Gastrocnemius medialis (tissue), 4 donors: ENCODE results near the gene HIPK4.
"Not testable (repeated sequence)": the region's sequence is repeated elsewhere in the genome, so short reads cannot be mapped to it uniquely, and the experiment has no call there.

ENCODE experiments used
- POLR2A ChIP-seq, 2 donors: fragments of 450-650 bp; IDR thresholded peaks; one replicate each; pipeline ENCODE4 v1.6.1; 2017; ENCODE audit warnings: antibody characterized with exemption in 2 of 2, mild to moderate bottlenecking in 2 of 2, moderate library complexity in 2 of 2
- TF ChIP-seq, protein P1 (sequence below), 5 experiments: fragments of 450-650 bp in 3 of 5; fragments of 200-600 bp in 2 of 5; sonication (generic) in 2 of 5; IDR thresholded peaks in 4 of 5; conservative IDR thresholded peaks in 1 of 5; 1 replicate in 4 of 5; 2 replicates in 1 of 5; pipeline ENCODE4 v1.5.1; 2016 to 2019; ENCODE audit warnings: antibody characterized with exemption in 5 of 5, mild to moderate bottlenecking in 3 of 5, moderate library complexity in 3 of 5

DNA sequence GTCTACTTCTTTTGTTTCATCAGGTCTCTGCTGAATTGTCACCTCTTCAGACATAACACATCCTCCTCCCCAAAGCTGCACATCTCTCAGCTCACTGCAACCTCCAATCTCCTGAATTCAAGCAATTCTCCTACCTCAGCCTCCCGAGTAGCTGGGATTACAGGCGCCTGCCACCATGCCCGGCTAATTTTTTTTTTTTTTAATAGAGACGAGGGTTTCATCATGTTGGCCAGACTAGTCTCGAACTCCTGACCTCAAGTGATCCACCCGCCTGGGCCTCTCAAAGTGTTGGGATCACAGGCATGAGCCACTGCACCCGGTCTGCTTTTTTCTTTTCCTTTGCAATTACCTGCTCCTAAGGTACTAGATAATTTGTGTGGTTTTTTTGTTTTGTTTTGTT is 42.8 kb upstream of the HIPK4 start:
- TF ChIP-seq, protein P1, sequence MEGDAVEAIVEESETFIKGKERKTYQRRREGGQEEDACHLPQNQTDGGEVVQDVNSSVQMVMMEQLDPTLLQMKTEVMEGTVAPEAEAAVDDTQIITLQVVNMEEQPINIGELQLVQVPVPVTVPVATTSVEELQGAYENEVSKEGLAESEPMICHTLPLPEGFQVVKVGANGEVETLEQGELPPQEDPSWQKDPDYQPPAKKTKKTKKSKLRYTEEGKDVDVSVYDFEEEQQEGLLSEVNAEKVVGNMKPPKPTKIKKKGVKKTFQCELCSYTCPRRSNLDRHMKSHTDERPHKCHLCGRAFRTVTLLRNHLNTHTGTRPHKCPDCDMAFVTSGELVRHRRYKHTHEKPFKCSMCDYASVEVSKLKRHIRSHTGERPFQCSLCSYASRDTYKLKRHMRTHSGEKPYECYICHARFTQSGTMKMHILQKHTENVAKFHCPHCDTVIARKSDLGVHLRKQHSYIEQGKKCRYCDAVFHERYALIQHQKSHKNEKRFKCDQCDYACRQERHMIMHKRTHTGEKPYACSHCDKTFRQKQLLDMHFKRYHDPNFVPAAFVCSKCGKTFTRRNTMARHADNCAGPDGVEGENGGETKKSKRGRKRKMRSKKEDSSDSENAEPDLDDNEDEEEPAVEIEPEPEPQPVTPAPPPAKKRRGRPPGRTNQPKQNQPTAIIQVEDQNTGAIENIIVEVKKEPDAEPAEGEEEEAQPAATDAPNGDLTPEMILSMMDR (IDR thresholded peaks at IDR 0.05 in 4 of 5, conservative IDR thresholded peaks at IDR 0.05 in 1 of 5) = not testable (repeated sequence)
- TF ChIP-seq POLR2A (IDR thresholded peaks at IDR 0.05) = not testable (repeated sequence)
